ENCODE data around the gene CSNK2A3.

DNA sequence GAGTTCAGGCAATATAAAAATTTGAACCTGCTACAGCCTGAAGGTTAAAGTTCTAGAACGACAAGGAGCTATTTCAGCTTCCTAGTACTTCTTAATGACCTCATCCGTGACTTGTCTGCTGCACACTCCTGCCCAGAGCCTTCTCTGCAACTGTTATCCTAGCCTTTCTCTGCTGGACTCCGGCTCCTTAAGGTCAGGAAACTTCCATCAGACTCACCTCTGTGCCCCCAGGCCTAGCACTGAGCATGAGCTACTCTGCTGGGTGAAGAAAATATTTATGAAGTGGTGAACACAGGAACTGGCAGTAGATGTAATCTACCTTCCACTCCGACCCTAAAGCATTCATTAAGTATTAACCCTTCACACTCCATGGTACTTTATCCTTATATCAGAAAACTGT lies 18.4 kb downstream of the CSNK2A3 start:
- TF ChIP-seq, protein P1, sequence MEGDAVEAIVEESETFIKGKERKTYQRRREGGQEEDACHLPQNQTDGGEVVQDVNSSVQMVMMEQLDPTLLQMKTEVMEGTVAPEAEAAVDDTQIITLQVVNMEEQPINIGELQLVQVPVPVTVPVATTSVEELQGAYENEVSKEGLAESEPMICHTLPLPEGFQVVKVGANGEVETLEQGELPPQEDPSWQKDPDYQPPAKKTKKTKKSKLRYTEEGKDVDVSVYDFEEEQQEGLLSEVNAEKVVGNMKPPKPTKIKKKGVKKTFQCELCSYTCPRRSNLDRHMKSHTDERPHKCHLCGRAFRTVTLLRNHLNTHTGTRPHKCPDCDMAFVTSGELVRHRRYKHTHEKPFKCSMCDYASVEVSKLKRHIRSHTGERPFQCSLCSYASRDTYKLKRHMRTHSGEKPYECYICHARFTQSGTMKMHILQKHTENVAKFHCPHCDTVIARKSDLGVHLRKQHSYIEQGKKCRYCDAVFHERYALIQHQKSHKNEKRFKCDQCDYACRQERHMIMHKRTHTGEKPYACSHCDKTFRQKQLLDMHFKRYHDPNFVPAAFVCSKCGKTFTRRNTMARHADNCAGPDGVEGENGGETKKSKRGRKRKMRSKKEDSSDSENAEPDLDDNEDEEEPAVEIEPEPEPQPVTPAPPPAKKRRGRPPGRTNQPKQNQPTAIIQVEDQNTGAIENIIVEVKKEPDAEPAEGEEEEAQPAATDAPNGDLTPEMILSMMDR (optimal IDR thresholded peaks at IDR 0.05 in 1 of 3, IDR thresholded peaks at IDR 0.05 in 1 of 3, conservative IDR thresholded peaks at IDR 0.05 in 1 of 3; ENCODE audit: extremely low read depth in 1 of 3, insufficient read depth in 2 of 3, low read length in 3 of 3): no peak
- no peak for TF ChIP-seq EZH2 (IDR thresholded peaks at IDR 0.05; ENCODE audit: low read length)

Data from keratinocyte (primary cell).